ENCODE measurements around the gene HAPLN2. TPM values are rescaled to one million over a fixed set of nuclear protein-coding genes. Genes with fewer than 3 reads are reported as not detected.
A peak's percentile ranks its signal among the peaks of the same experiment; 100 is the strongest.
"Not testable (repeated sequence)": the region's sequence is repeated elsewhere in the genome, so short reads cannot be mapped to it uniquely, and the experiment has no call there.

Gene HAPLN2
- total and polyA plus RNA-seq, 8 donors, result 0.33 to 0.37 TPM; not detected in 6

DNA sequence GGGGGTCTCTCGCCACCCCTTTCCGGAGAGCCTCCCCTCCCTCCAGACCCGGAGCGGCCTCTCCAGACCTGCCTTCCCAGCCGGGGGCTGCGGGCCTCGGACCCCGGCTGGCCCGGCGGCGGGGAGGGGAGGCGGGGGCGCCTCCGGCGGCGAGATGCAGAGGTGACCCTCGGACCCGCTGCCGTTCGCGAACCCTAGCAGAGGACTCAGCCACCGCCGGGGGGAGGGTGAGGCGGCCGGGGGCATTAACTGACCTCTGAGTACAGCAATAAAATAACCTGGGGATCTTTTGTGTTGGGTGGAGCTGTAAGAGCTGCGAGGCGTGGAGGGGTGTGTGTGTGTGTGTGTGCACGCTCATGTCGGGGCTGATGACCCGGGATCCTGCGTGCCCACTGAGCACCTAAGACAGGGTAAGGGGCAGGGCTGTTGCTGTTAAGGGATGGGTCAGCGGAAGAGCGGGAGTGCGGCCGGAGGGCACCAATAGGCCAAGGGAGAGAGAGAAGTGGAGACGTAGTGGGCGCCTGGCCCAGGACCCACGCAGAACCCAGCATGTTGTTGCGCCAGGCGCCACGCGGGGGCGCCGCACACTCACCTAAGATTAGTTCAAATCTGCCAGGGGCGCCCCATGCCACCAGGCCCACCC is 6.3 kb downstream of the HAPLN2 start:
- Histone ChIP-seq H3K27ac (peak overlapping the region in 1 of 5 donors; percentile 24), H3K4me1 (peaks cover 23 to 27% (median 26%) of the 10 kb centered on the region in 4 donors), H3K36me3 (no peaks in the 10 kb centered on the region), H3K4me3 (peak overlapping the region; percentile 34 to 54 (median 36)), H3K9me3 (no peaks in the 10 kb centered on the region), H3K27me3 (peaks cover 21 to 97% (median 60%) of the 10 kb centered on the region in 3 donors)
- intact Hi-C loops (cut with DNase I; ENCODE audit: low total_unique reads), result no loop called here
- 0 to 2% (median 1%) methylated on average over 20 to 45 of the region's 45 CpGs for WGBS, 5 donors
- DNase-seq, result peak; percentile 61 to 81
- TF ChIP-seq, protein P1, sequence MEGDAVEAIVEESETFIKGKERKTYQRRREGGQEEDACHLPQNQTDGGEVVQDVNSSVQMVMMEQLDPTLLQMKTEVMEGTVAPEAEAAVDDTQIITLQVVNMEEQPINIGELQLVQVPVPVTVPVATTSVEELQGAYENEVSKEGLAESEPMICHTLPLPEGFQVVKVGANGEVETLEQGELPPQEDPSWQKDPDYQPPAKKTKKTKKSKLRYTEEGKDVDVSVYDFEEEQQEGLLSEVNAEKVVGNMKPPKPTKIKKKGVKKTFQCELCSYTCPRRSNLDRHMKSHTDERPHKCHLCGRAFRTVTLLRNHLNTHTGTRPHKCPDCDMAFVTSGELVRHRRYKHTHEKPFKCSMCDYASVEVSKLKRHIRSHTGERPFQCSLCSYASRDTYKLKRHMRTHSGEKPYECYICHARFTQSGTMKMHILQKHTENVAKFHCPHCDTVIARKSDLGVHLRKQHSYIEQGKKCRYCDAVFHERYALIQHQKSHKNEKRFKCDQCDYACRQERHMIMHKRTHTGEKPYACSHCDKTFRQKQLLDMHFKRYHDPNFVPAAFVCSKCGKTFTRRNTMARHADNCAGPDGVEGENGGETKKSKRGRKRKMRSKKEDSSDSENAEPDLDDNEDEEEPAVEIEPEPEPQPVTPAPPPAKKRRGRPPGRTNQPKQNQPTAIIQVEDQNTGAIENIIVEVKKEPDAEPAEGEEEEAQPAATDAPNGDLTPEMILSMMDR (IDR thresholded peaks at IDR 0.05), result peak in 5 of 7 experiments; percentile 38 to 84 (median 70)
- TF ChIP-seq POLR2AphosphoS5 (IDR thresholded peaks at IDR 0.05), result no peak

DNA sequence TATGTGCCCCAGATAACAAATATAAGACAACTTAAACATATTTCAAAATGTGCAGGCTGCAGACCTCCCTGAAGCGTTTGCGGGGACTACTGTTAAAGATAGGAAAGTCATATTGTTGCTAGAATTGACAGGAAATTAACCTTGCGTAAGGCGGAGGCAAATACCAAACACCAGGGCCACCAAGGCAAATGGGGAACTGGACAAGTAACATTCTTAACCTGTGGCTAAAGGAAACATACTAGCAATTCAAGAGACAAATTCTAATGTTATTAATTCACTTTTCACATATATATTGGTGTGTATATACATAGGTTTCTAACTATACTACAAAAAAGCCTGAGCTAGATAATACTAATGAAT is 6.8 kb downstream of the HAPLN2 start:
- WGBS, 5 donors, result 39 to 46% (median 43%) methylated on average over 4 of the region's 4 CpGs
- H3K27me3 ChIP-seq, result peaks cover 21 to 97% (median 63%) of the 10 kb centered on the region in 3 donors
- intact Hi-C loops (cut with DNase I; ENCODE audit: low total_unique reads), result no loop called here
- no peaks in the 10 kb centered on the region for H3K9me3 ChIP-seq
- DNase-seq, result no peak
- H3K27ac ChIP-seq, result no peak overlapping the region
- TF ChIP-seq POLR2AphosphoS5 (IDR thresholded peaks at IDR 0.05) (no peak), EP300 (IDR thresholded peaks at IDR 0.05) (no peak), POLR2A (IDR thresholded peaks at IDR 0.05) (no peak)
- TF ChIP-seq, protein P1 (IDR thresholded peaks at IDR 0.05), result no peak
- H3K4me3 ChIP-seq, result peak overlapping the region in 1 of 4 donors; percentile 54
- no peaks in the 10 kb centered on the region for H3K36me3 ChIP-seq
- peaks cover 23 to 27% (median 26%) of the 10 kb centered on the region in 4 donors for H3K4me1 ChIP-seq

DNA sequence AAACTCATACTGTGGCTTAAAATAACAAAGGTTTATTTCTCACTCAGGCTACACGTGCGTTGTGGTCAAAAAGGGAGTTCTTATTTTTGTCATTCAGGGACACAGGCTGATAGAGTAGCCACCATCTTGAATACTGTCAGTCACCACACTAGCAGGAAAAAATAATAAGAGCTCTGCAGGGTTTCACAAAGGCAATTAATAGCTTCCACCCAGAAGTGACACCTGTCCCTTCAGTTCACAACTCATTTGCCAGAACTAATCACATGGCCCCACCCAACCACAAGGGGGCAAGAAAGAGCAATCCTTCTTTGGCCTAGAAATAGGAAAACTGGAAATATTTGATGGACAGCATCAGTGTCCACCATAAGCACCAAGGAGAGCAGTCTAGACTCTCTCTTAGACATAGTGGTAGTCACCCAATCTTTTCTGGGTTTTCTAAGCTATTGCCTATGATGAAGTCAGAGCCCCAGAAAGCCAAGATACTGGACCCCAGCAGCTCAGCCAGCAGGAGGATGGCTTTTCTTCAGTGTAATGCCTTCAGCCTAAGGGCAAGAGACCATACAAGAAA is 8.2 kb downstream of the HAPLN2 start:
- Histone ChIP-seq H3K4me1 (peaks cover 23 to 27% (median 26%) of the 10 kb centered on the region in 4 donors), H3K4me3 (no peak overlapping the region), H3K36me3 (no peaks in the 10 kb centered on the region), H3K27ac (no peak overlapping the region), H3K27me3 (peaks cover 21 to 97% (median 59%) of the 10 kb centered on the region in 3 donors), H3K9me3 (no peaks in the 10 kb centered on the region)
- intact Hi-C loops (cut with DNase I; ENCODE audit: low total_unique reads), result no loop called here
- peak; percentile 43 to 62 for DNase-seq
- WGBS, 5 donors, result 49 to 79% (median 76%) methylated on average over 2 of the region's 2 CpGs
- TF ChIP-seq POLR2AphosphoS5 (IDR thresholded peaks at IDR 0.05) (no peak), POLR2A (IDR thresholded peaks at IDR 0.05) (no peak), EP300 (IDR thresholded peaks at IDR 0.05) (no peak)
- TF ChIP-seq, protein P1 (IDR thresholded peaks at IDR 0.05), result peak in 5 of 7 experiments; percentile 22 to 61 (median 56)

DNA sequence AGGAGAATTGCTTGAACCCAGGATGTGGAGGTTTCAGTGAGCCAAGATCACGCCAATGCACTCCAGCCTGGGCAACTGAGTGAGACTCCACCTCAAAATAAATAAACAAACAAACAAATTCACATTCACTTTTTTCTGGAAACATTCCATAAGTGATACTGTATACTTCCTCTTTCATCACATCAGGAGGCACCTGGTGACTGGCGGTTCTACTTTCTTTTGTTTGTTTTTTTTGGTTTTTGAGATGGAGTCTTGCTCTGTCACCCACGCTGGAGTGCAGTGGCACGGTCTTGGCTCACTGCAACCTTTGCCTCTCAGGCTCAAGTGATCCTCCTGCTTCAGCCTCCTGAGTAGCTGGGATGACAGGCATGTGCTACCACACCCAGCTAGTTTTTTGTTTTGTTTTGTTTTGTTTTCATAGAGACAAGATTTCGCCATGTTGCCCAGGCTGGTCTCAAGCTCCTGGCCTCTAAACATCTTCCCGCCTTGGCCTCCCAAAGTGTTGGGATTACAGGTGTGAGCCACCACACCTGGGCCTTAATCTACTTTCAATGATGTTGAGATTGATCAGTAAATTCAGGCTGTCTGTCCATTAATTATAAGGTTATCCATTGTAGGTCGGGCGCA is 10.7 kb downstream of the HAPLN2 start:
- peaks cover 5 to 97% (median 46%) of the 10 kb centered on the region in 3 donors for H3K27me3 ChIP-seq
- no peaks in the 10 kb centered on the region for H3K36me3 ChIP-seq
- no peak overlapping the region for H3K27ac ChIP-seq
- peaks cover 8 to 13% (median 11%) of the 10 kb centered on the region in 4 donors for H3K4me1 ChIP-seq
- no peaks in the 10 kb centered on the region for H3K9me3 ChIP-seq
- DNase-seq, result no peak
- H3K4me3 ChIP-seq, result no peak overlapping the region
- WGBS, 5 donors, result 66 to 75% (median 71%) methylated on average over 8 of the region's 8 CpGs
- no peak for TF ChIP-seq POLR2A (IDR thresholded peaks at IDR 0.05)
- no peak for TF ChIP-seq POLR2AphosphoS5 (IDR thresholded peaks at IDR 0.05)
- TF ChIP-seq, protein P1 (IDR thresholded peaks at IDR 0.05), result no peak
- no peak for TF ChIP-seq EP300 (IDR thresholded peaks at IDR 0.05)
- intact Hi-C loops (cut with DNase I; ENCODE audit: low total_unique reads), result no loop called here

- H3K4me1 ChIP-seq; H3K36me3 ChIP-seq; H3K9me3 ChIP-seq; intact Hi-C loops (cut with DNase I; ENCODE audit: low total_unique reads); H3K4me3 ChIP-seq; H3K27ac ChIP-seq; DNase-seq: not testable (repeated sequence)
- 41 to 54% (median 44%) methylated on average over 9 of the region's 9 CpGs for WGBS, 5 donors
- peaks cover 0 to 97% (median 39%) of the 10 kb centered on the region in 3 donors for H3K27me3 ChIP-seq
Observed at GRCh38 chr1:156631152-156631551, 11.9 kb downstream of the HAPLN2 start.

All from stomach (tissue), 9 donors.